OCI-LY3 (cell line): ENCODE results near the gene MAP3K19.

Experiments
- H2AFZ ChIP-seq: fragments of 200-600, 300-600 bp; shearing (Covaris generic); 2 replicates; pipeline ENCODE4 v1.6.0; 2014; ENCODE audit warnings: antibody characterized with exemption, low read depth, low read length
- H3K27ac ChIP-seq: fragments of 200-600, 300-600 bp; sonication (generic); 2 replicates; pipeline ENCODE4 v1.5.1; 2014; ENCODE audit warnings: mild to moderate bottlenecking, low read length, moderate library complexity, mixed read lengths
- H3K27me3 ChIP-seq: fragments of 200-600, 300-600 bp; sonication (generic); 2 replicates; pipeline ENCODE4 v1.6.1; 2014; ENCODE audit warnings: low read depth, low read length, mixed read lengths
- H3K36me3 ChIP-seq: fragments of 200-600, 300-600 bp; sonication (generic); replicated peaks from 2 replicates; pipeline ENCODE3; 2014; ENCODE audit warnings: low read depth, low read length, mixed read lengths
- H3K4me1 ChIP-seq: fragments of 300-600, 200-600 bp; sonication (generic); 2 replicates; pipeline ENCODE4 v1.6.1; 2014; ENCODE audit warnings: low read length, mixed read lengths
- H3K4me2 ChIP-seq: fragments of 200-600, 300-600 bp; sonication (generic); 2 replicates; pipeline ENCODE4 v1.6.1; 2014; ENCODE audit warnings: low read length, mixed read lengths
- H3K4me3 ChIP-seq: fragments of 300-600, 200-600 bp; sonication (generic); 2 replicates; pipeline ENCODE4 v1.5.1; 2014; ENCODE audit warnings: antibody characterized with exemption, mild to moderate bottlenecking, low read length, moderate library complexity
- H3K79me2 ChIP-seq: fragments of 300-600, 200-600 bp; shearing (Covaris generic); 2 replicates; pipeline ENCODE4 v1.6.1; 2014; ENCODE audit warnings: mild to moderate bottlenecking, low read length, mixed read lengths
- H3K9ac ChIP-seq: fragments of 300-600, 200-600 bp; shearing (Covaris generic); 2 replicates; pipeline ENCODE4 v1.6.0; 2014; ENCODE audit warnings: mild to moderate bottlenecking, low read length, moderate library complexity
- H3K9me3 ChIP-seq: fragments of 200-600, 300-600 bp; shearing (Covaris generic); 2 replicates; pipeline ENCODE4 v1.6.1; 2014; ENCODE audit warnings: low read length, mixed read lengths; ENCODE audit not compliant: insufficient read depth
- H4K20me1 ChIP-seq: fragments of 200-600, 300-600 bp; sonication (generic); 2 replicates; pipeline ENCODE4 v1.6.1; 2016; ENCODE audit warnings: low read length, mixed read lengths; ENCODE audit not compliant: insufficient read depth
- EZH2phosphoT487 ChIP-seq: fragments of 200-600 bp; shearing (Covaris generic); IDR thresholded peaks from 2 replicates; pipeline ENCODE4 v1.6.1; 2018; ENCODE audit warnings: antibody characterized with exemption, mixed run types, low read depth
- TF ChIP-seq, protein P1 (sequence below): fragments of 200-600, 300-600 bp; sonication (generic); IDR thresholded peaks from 2 replicates; pipeline ENCODE4 v1.5.1; 2014; ENCODE audit warnings: antibody characterized with exemption, low read length, low read depth

The MAP3K19 gene

DNA sequence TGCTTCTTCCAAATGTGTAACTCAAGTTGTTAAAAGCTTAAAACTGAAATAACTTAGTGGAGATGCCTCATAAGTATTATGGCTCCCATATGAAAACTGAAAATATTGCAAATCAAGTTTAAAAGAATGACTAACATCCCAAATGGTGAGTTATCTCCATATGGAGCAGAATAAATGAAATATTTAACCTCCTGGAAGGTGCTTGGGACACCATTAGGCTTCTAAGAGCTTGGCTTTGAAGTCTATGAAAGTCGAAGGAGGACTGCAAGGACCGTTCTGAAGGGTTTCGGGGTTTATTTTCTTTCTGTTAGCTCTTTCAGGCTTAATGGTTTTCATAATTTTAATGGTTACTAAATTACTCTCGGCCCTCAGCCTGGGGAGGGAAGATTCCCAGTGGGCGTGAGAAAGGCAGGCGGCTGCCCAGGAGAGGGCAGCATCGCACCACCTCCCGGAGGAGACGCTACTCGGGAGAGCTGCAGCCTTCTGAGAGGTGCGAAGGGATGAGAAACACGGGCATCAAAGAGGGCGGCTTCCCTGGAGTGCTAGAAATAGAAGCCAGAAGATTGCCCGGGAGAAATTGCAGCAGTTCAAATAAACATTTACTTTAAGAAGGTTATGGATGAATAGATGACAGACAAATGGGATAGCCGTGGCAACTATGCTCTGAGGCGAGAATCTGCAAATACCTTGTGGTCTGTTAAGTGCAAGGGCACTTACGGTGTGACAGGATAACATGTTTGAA, 43.1 kb downstream of the MAP3K19 start:
- Histone ChIP-seq H3K79me2 (no peaks in the 10 kb centered on the region), H4K20me1 (no peaks in the 10 kb centered on the region), H3K27ac (no peak overlapping the region), H3K4me2 (peak overlapping the region; percentile 54), H3K4me1 (peaks cover 8% of the 10 kb centered on the region), H3K9me3 (no peaks in the 10 kb centered on the region), H3K27me3 (peaks cover 16% of the 10 kb centered on the region; the same call in 1 of the 2 replicates), H3K36me3 (no peaks in the 10 kb centered on the region), H2AFZ (peak overlapping the region; percentile 29; the same call in 1 of the 2 replicates), H3K9ac (no peak overlapping the region), H3K4me3 (peak overlapping the region; percentile 4; the same call in 1 of the 2 replicates)
- no peak for TF ChIP-seq EZH2phosphoT487
- TF ChIP-seq, protein P1, sequence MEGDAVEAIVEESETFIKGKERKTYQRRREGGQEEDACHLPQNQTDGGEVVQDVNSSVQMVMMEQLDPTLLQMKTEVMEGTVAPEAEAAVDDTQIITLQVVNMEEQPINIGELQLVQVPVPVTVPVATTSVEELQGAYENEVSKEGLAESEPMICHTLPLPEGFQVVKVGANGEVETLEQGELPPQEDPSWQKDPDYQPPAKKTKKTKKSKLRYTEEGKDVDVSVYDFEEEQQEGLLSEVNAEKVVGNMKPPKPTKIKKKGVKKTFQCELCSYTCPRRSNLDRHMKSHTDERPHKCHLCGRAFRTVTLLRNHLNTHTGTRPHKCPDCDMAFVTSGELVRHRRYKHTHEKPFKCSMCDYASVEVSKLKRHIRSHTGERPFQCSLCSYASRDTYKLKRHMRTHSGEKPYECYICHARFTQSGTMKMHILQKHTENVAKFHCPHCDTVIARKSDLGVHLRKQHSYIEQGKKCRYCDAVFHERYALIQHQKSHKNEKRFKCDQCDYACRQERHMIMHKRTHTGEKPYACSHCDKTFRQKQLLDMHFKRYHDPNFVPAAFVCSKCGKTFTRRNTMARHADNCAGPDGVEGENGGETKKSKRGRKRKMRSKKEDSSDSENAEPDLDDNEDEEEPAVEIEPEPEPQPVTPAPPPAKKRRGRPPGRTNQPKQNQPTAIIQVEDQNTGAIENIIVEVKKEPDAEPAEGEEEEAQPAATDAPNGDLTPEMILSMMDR = peak; percentile 95

DNA sequence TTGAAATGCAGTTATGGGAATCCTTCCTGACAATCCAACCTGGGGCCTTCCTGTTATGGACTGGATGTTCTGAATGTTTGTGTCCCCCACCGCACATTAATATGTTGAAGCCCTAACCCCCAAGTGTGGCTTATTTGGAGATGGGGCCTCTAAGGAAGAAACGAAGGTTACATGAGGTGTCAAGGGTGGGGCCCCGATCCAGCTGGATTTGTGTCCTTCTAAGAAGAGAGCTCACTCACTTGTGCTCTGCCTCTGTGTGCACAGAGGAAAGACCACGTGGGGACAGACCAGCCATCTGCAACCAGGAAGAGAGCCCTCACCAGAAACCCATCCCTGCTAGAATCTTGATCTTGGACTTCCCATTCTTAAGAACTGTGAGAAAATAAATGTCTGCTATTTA, 44.4 kb downstream of the MAP3K19 start:
- peaks cover 8% of the 10 kb centered on the region for H3K4me1 ChIP-seq
- no peak overlapping the region for H3K27ac ChIP-seq
- H2AFZ ChIP-seq = no peak overlapping the region
- H3K27me3 ChIP-seq = peaks cover 20% of the 10 kb centered on the region; the same call in 1 of the 2 replicates
- H3K36me3 ChIP-seq = no peaks in the 10 kb centered on the region
- H3K79me2 ChIP-seq = no peaks in the 10 kb centered on the region
- TF ChIP-seq EZH2phosphoT487 = no peak
- TF ChIP-seq, protein P1 = no peak
- H4K20me1 ChIP-seq = no peaks in the 10 kb centered on the region
- H3K9ac ChIP-seq = no peak overlapping the region
- no peak overlapping the region for H3K4me3 ChIP-seq
- no peaks in the 10 kb centered on the region for H3K9me3 ChIP-seq
- no peak overlapping the region for H3K4me2 ChIP-seq

DNA sequence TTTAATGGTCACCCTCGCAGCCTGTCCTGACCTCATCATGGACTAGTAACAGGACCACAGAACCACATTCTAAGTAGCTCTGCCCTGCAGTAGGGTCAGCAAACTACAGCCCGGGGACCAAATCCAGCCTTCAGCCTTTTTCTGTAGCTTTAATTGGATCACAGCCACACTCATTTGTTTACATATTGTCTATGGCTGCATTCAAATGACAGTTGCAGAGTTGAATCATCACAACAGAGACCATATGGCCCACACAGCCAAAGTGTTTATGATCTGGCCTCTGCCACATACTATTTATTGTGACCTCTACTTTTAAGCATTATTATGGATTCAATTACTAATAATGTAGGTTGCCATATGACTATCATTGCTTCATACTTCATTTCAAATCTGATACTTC, 47.7 kb downstream of the MAP3K19 start:
- Histone ChIP-seq H3K9me3 (no peaks in the 10 kb centered on the region), H2AFZ (no peak overlapping the region), H3K27ac (no peak overlapping the region), H3K27me3 (0 out of 2 replicates have a peak, but pooled peaks cover 4% of the 10 kb centered on the region), H3K79me2 (no peaks in the 10 kb centered on the region), H3K36me3 (no peaks in the 10 kb centered on the region), H3K4me2 (no peak overlapping the region), H3K4me1 (peaks cover 5% of the 10 kb centered on the region), H3K9ac (no peak overlapping the region), H4K20me1 (no peaks in the 10 kb centered on the region), H3K4me3 (no peak overlapping the region)
- TF ChIP-seq, protein P1 = no peak
- no peak for TF ChIP-seq EZH2phosphoT487

DNA sequence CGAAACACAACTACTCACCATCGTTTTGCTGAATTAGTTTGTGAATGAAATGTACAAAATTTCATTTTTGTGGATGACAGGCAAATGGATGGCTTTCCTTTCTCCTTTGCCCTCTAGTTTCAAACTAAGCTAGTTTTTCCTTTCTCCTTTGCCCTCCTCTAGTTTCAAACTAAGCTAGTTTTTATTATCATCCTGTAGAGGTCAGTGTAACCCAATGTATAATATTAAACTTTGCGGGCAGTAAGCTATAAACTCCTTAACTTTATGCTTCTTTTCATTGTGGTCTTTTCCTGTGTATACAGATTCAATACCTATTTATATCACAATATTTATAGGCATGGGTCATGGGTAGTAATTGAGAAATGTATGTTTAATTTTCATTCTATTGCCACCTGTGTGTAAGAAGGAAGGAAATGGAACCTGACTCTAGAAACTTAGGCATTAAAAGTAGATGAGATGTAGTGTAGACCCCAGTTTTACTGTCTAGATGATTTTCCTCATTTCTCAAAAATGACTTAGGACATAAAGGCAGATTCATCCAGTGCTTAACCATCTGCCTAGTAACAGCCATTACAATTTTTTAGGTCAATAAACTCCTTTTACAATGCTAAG, 58.1 kb downstream of the MAP3K19 start:
- no peaks in the 10 kb centered on the region for H3K36me3 ChIP-seq
- no peaks in the 10 kb centered on the region for H3K9me3 ChIP-seq
- H4K20me1 ChIP-seq = no peaks in the 10 kb centered on the region
- TF ChIP-seq EZH2phosphoT487 = no peak
- TF ChIP-seq, protein P1 = peak; percentile 72
- no peak overlapping the region for H3K9ac ChIP-seq
- H3K79me2 ChIP-seq = no peaks in the 10 kb centered on the region
- H3K4me1 ChIP-seq = no peaks in the 10 kb centered on the region
- H3K4me2 ChIP-seq = peak overlapping the region; percentile 19; the same call in 1 of the 2 replicates
- H2AFZ ChIP-seq = no peak overlapping the region
- H3K27ac ChIP-seq = no peak overlapping the region
- peaks cover 20% of the 10 kb centered on the region for H3K27me3 ChIP-seq
- H3K4me3 ChIP-seq = no peak overlapping the region
